Measurements from ENCODE around the gene NPTX1. TPM values are rescaled to one million over a fixed set of nuclear protein-coding genes. Genes with fewer than 3 reads are reported as not detected.

NPTX1 gene
- total and polyA plus RNA-seq, 2 donors (not counting 1 experiment from before 2014, with no cell fraction given) = 0.07 to 0.57 TPM

- no peak for DNase-seq
- intact Hi-C loops (cut with micrococcal nuclease) = no loop called here
- H3K4me3 ChIP-seq (ENCODE audit: control extremely low read depth in 1 of 5, extremely low read depth in 1 of 5, insufficient read depth in 1 of 5, low read depth in 2 of 5, low read length in 4 of 5) = no peak overlapping the region
- H3K79me2 ChIP-seq (ENCODE audit: control insufficient read depth, insufficient read depth, low read length) = no peaks in the 10 kb centered on the region
- H3K4me1 ChIP-seq (ENCODE audit: control insufficient read depth in 2 of 2, insufficient read depth in 2 of 2, low read length in 2 of 2) = no peaks in the 10 kb centered on the region
- no peak overlapping the region for H3K9ac ChIP-seq (ENCODE audit: low read length)
- no peak for TF ChIP-seq EZH2 (IDR thresholded peaks at IDR 0.05; ENCODE audit: borderline replicate concordance, insufficient read depth, low read depth, low read length, poor library complexity, severe bottlenecking)
- TF ChIP-seq CTCF (IDR thresholded peaks at IDR 0.05) = no peak
- peaks cover 0 to 3% (median 0%) of the 10 kb centered on the region in 3 donors for H3K9me3 ChIP-seq (ENCODE audit: control extremely low read depth in 1 of 3, control insufficient read depth in 2 of 3, insufficient read depth in 1 of 3, low read length in 2 of 3)
- ChIA-PET POLR2A (no interaction called here), CTCF (interaction anchor here (1.5 kb wide), 1 partner anchor 78 kb away, joined by 5 read pairs; no protein-coding TSS in a partner anchor)
- no peak overlapping the region for H3K27ac ChIP-seq (ENCODE audit: low read length in 2 of 2)
- Mint-ChIP-seq H3K27me3 (peaks cover 22% of the 10 kb centered on the region), H3K4me1 (no peaks in the 10 kb centered on the region), H3K4me3 (no peak overlapping the region), H3K9me3 (ENCODE audit: insufficient read depth) (no peaks in the 10 kb centered on the region), H3K27ac (no peak overlapping the region)
- no peaks in the 10 kb centered on the region for H3K36me3 ChIP-seq (replicated peaks in 1 of 2; ENCODE audit: control extremely low read depth in 1 of 2, control insufficient read depth in 1 of 2, extremely low read depth in 1 of 2, insufficient read depth in 2 of 2, low read length in 1 of 2)
- no peaks in the 10 kb centered on the region for H4K20me1 ChIP-seq (ENCODE audit: control insufficient read depth, insufficient read depth, low read length, poor library complexity, severe bottlenecking)
- no peak overlapping the region for H2AFZ ChIP-seq (ENCODE audit: insufficient read depth, low read depth, low read length, poor library complexity, severe bottlenecking)
- H3K27me3 ChIP-seq (replicated peaks in 1 of 4; ENCODE audit: control extremely low read depth in 1 of 4, control insufficient read depth in 3 of 4, insufficient read depth in 4 of 4, low read length in 3 of 4) = peaks cover 0 to 14% (median 1%) of the 10 kb centered on the region in 4 experiments
- ATAC-seq (ENCODE audit: low read depth) = no peak
- 48% methylated on average over 8 of the region's 8 CpGs for WGBS (ENCODE audit: insufficient coverage)
- H3K4me2 ChIP-seq (replicated peaks; ENCODE audit: low read depth, low read length, poor library complexity, severe bottlenecking) = no peak overlapping the region
Measured at GRCh38 chr17:80504686-80505413, 28.4 kb upstream of the NPTX1 start.

- peaks cover 27% of the 10 kb centered on the region for H3K27me3 Mint-ChIP-seq
- no peak overlapping the region for H3K4me3 Mint-ChIP-seq
- no peaks in the 10 kb centered on the region for H3K36me3 ChIP-seq (replicated peaks in 1 of 2; ENCODE audit: control extremely low read depth in 1 of 2, control insufficient read depth in 1 of 2, extremely low read depth in 1 of 2, insufficient read depth in 2 of 2, low read length in 1 of 2)
- H4K20me1 ChIP-seq (ENCODE audit: control insufficient read depth, insufficient read depth, low read length, poor library complexity, severe bottlenecking) = no peaks in the 10 kb centered on the region
- H3K9me3 ChIP-seq (ENCODE audit: control extremely low read depth in 1 of 3, control insufficient read depth in 2 of 3, insufficient read depth in 1 of 3, low read length in 2 of 3) = peaks cover 0 to 3% (median 0%) of the 10 kb centered on the region in 3 donors
- ATAC-seq (ENCODE audit: low read depth) (no peak), DNase-seq (no peak)
- H3K4me2 ChIP-seq (replicated peaks; ENCODE audit: low read depth, low read length, poor library complexity, severe bottlenecking) = no peak overlapping the region
- no peaks in the 10 kb centered on the region for H3K79me2 ChIP-seq (ENCODE audit: control insufficient read depth, insufficient read depth, low read length)
- TF ChIP-seq CTCF (IDR thresholded peaks at IDR 0.05) = no peak
- TF ChIP-seq EZH2 (IDR thresholded peaks at IDR 0.05; ENCODE audit: borderline replicate concordance, insufficient read depth, low read depth, low read length, poor library complexity, severe bottlenecking) = no peak
- intact Hi-C loops (cut with micrococcal nuclease) = no loop called here
- H3K9me3 Mint-ChIP-seq (ENCODE audit: insufficient read depth) = no peaks in the 10 kb centered on the region
- no peak overlapping the region for H3K27ac ChIP-seq (ENCODE audit: low read length in 2 of 2)
- no peaks in the 10 kb centered on the region for H3K4me1 Mint-ChIP-seq
- CTCF ChIA-PET = no interaction called here
- POLR2A ChIA-PET = no interaction called here
- H2AFZ ChIP-seq (ENCODE audit: insufficient read depth, low read depth, low read length, poor library complexity, severe bottlenecking) = no peak overlapping the region
- H3K27ac Mint-ChIP-seq = no peak overlapping the region
- H3K27me3 ChIP-seq (replicated peaks in 1 of 4; ENCODE audit: control extremely low read depth in 1 of 4, control insufficient read depth in 3 of 4, insufficient read depth in 4 of 4, low read length in 3 of 4) = peaks cover 0 to 17% (median 2%) of the 10 kb centered on the region in 4 experiments
- H3K4me3 ChIP-seq (ENCODE audit: control extremely low read depth in 1 of 5, extremely low read depth in 1 of 5, insufficient read depth in 1 of 5, low read depth in 2 of 5, low read length in 4 of 5) = no peak overlapping the region
- H3K9ac ChIP-seq (ENCODE audit: low read length) = no peak overlapping the region
- no peaks in the 10 kb centered on the region for H3K4me1 ChIP-seq (ENCODE audit: control insufficient read depth in 2 of 2, insufficient read depth in 2 of 2, low read length in 2 of 2)
Measured at GRCh38 chr17:80503921-80504320, 27.5 kb upstream of the NPTX1 start.
